IMR-90 (cell line): Measurements from ENCODE around the gene CSNK1D. TPM values are rescaled to one million over a fixed set of nuclear protein-coding genes. Genes with fewer than 3 reads are reported as not detected.

ENCODE experiments used
- ATAC-seq: fragments of 200-7000 bp; cut with Tn5 transposase; 2 replicates; pipeline ENCODE4 v1.9.1; 2020; ENCODE audit warnings: low read depth, mild to moderate bottlenecking, moderate library complexity
- BruUV-seq: library from RNA; stranded (reverse); fragments of 400-500 nt; replicated peaks from 2 replicates; lab custom pipeline; 2021; lab: Mats Ljungman, UMichigan
- CTCF ChIA-PET: fragments of 300-600 bp; formaldehyde crosslinking; extraction: SDS; loops from one replicate; lab custom pipeline; 2021; ENCODE audit warnings: antibody characterized with exemption; lab: Yijun Ruan, JAX
- POLR2A ChIA-PET: fragments of 300-600 bp; sonication (Branson Sonifier 250); formaldehyde crosslinking; loops from one replicate; lab custom pipeline; 2022; ENCODE audit warnings: antibody characterized with exemption; ENCODE audit not compliant: unreplicated experiment; lab: Charles Lee
- DNase-seq: peaks from one replicate; pipeline ENCODE4 v3.0.0; 2013
- H2AFZ ChIP-seq: replicated peaks from 2 replicates; pipeline ENCODE3; 2013; ENCODE audit warnings: low read length, mild to moderate bottlenecking; ENCODE audit not compliant: poor library complexity
- H2AK5ac ChIP-seq: 2 replicates; pipeline ENCODE4 v1.6.1; 2013; ENCODE audit warnings: low read depth, low read length, inconsistent platforms
- H2AK9ac ChIP-seq: replicated peaks from 2 replicates; pipeline ENCODE3; 2013; ENCODE audit warnings: mild to moderate bottlenecking, low read depth, low read length, moderate library complexity; ENCODE audit not compliant: poor library complexity
- H2BK120ac ChIP-seq: 2 replicates; pipeline ENCODE4 v1.6.1; 2013; ENCODE audit warnings: low read depth, low read length, inconsistent platforms
- H2BK15ac ChIP-seq: 3 replicates; pipeline ENCODE4 v1.6.1; 2013; ENCODE audit warnings: low read depth, low read length, inconsistent platforms
- H2BK20ac ChIP-seq: 2 replicates; pipeline ENCODE4 v1.6.1; 2013; ENCODE audit warnings: low read depth, mild to moderate bottlenecking, inconsistent platforms, low read length, moderate library complexity
- H2BK5ac ChIP-seq: 2 replicates; pipeline ENCODE4 v1.6.1; 2013; ENCODE audit warnings: mild to moderate bottlenecking, low read depth, low read length, inconsistent platforms; ENCODE audit not compliant: poor library complexity, severe bottlenecking
- H3K14ac ChIP-seq: replicated peaks from 2 replicates; pipeline ENCODE4 v1.6.1; 2013; ENCODE audit warnings: low read depth, low read length, inconsistent platforms
- H3K18ac ChIP-seq: 2 replicates; pipeline ENCODE4 v1.6.1; 2013; ENCODE audit warnings: low read depth, low read length, control low read depth
- H3K23ac ChIP-seq: 2 replicates; pipeline ENCODE4 v1.6.1; 2013; ENCODE audit warnings: low read depth, low read length, inconsistent platforms
- H3K27ac ChIP-seq: 2 replicates; pipeline ENCODE4 v1.5.1; 2013; ENCODE audit warnings: mild to moderate bottlenecking, control low read depth, low read length; ENCODE audit not compliant: insufficient read depth
- H3K27me3 ChIP-seq: 2 replicates; pipeline ENCODE4 v1.6.1; 2013; ENCODE audit warnings: low read length; ENCODE audit not compliant: control insufficient read depth, insufficient read depth
- H3K36me3 ChIP-seq: 2 replicates; pipeline ENCODE4 v1.6.1; 2013; ENCODE audit warnings: low read length, mixed read lengths; ENCODE audit not compliant: control insufficient read depth, insufficient read depth
- H3K4ac ChIP-seq: 2 replicates; pipeline ENCODE4 v1.6.1; 2013; ENCODE audit warnings: low read depth, low read length, inconsistent platforms
- H3K4me1 ChIP-seq: 2 replicates; pipeline ENCODE4 v1.6.1; 2013; ENCODE audit warnings: low read length, mixed read lengths; ENCODE audit not compliant: control insufficient read depth, insufficient read depth
- H3K4me2 ChIP-seq: 2 replicates; pipeline ENCODE4 v1.6.1; 2013; ENCODE audit warnings: low read depth, mild to moderate bottlenecking, control low read depth, low read length, moderate library complexity
- H3K4me3 ChIP-seq: 2 replicates; pipeline ENCODE4 v1.5.1; 2013; ENCODE audit warnings: low read depth, mild to moderate bottlenecking, control low read depth, low read length, moderate library complexity; ENCODE audit not compliant: insufficient read depth
- H3K56ac ChIP-seq: 2 replicates; pipeline ENCODE4 v1.6.1; 2013; ENCODE audit warnings: low read length, inconsistent platforms; ENCODE audit not compliant: insufficient read depth; ENCODE audit errors: extremely low read depth
- H3K79me1 ChIP-seq, 2 experiments: 2 replicates each; pipeline ENCODE4 v1.6.1; 2013; ENCODE audit warnings: low read length in 2 of 2, inconsistent platforms in 1 of 2, low read depth in 1 of 2
- H3K9ac ChIP-seq: 2 replicates; pipeline ENCODE4 v1.6.1; 2013; ENCODE audit warnings: low read depth, low read length, control low read depth
- H3K9me1 ChIP-seq: 2 replicates; pipeline ENCODE4 v1.6.1; 2013; ENCODE audit warnings: low read length, inconsistent platforms; ENCODE audit not compliant: insufficient read depth
- H3K9me3 ChIP-seq: 2 replicates; pipeline ENCODE4 v1.6.1; 2013; ENCODE audit warnings: low read length; ENCODE audit not compliant: control insufficient read depth, insufficient read depth
- H4K20me1 ChIP-seq: 2 replicates; pipeline ENCODE4 v1.6.1; 2013; ENCODE audit warnings: low read length, inconsistent platforms; ENCODE audit not compliant: insufficient read depth
- H4K5ac ChIP-seq: 2 replicates; pipeline ENCODE4 v1.6.1; 2013; ENCODE audit warnings: mild to moderate bottlenecking, low read depth, low read length, control low read depth
- H4K8ac ChIP-seq, 2 experiments: 2 replicates each; pipeline ENCODE4 v1.6.1; 2013; ENCODE audit warnings: low read depth in 2 of 2, low read length in 2 of 2, control low read depth in 1 of 2, inconsistent platforms in 1 of 2
- H4K91ac ChIP-seq: 2 replicates; pipeline ENCODE4 v1.6.1; 2013; ENCODE audit warnings: low read depth, low read length, inconsistent platforms; ENCODE audit not compliant: insufficient read depth
- BHLHE40 ChIP-seq: fragments of 150-350 bp; IDR thresholded peaks from 2 replicates; pipeline ENCODE4 v1.6.1; 2016; ENCODE audit warnings: mild to moderate bottlenecking, low read depth, low read length
- CEBPB ChIP-seq: IDR thresholded peaks from 2 replicates; pipeline ENCODE4 v1.6.1; 2012; ENCODE audit warnings: low read depth, low read length, improper control_type of control experiment
- CHD1 ChIP-seq: IDR thresholded peaks from 2 replicates; pipeline ENCODE4 v1.6.1; 2012; ENCODE audit warnings: low read depth, low read length, improper control_type of control experiment
- FOS ChIP-seq: fragments of 150-350 bp; IDR thresholded peaks from 2 replicates; pipeline ENCODE4 v1.6.1; 2016; ENCODE audit warnings: low read depth, low read length
- MAFK ChIP-seq: IDR thresholded peaks from 2 replicates; pipeline ENCODE4 v1.6.1; 2012; ENCODE audit warnings: low read depth, low read length, improper control_type of control experiment
- MAZ ChIP-seq: IDR thresholded peaks from 2 replicates; pipeline ENCODE4 v1.6.1; 2012; ENCODE audit warnings: low read depth, mild to moderate bottlenecking, low read length, improper control_type of control experiment, moderate library complexity, borderline replicate concordance
- MXI1 ChIP-seq: IDR thresholded peaks from 2 replicates; pipeline ENCODE4 v1.6.1; 2012; ENCODE audit warnings: low read depth, mild to moderate bottlenecking, low read length, moderate library complexity, borderline replicate concordance
- NFE2L2 ChIP-seq: fragments of 150-350 bp; IDR thresholded peaks from 2 replicates; pipeline ENCODE4 v1.6.1; 2016; ENCODE audit warnings: low read depth, mild to moderate bottlenecking, low read length
- POLR2A ChIP-seq: IDR thresholded peaks from 2 replicates; pipeline ENCODE4 v1.6.1; 2012; ENCODE audit warnings: mild to moderate bottlenecking, low read depth, low read length
- RAD21 ChIP-seq: IDR thresholded peaks from 2 replicates; pipeline ENCODE4 v1.6.1; 2012; ENCODE audit warnings: low read length, improper control_type of control experiment
- RCOR1 ChIP-seq: IDR thresholded peaks from 2 replicates; pipeline ENCODE4 v1.6.1; 2012; ENCODE audit warnings: mild to moderate bottlenecking, low read length, improper control_type of control experiment; ENCODE audit not compliant: insufficient replicate concordance
- SMC3 ChIP-seq: fragments of 150-350 bp; IDR thresholded peaks from 2 replicates; pipeline ENCODE4 v1.6.1; 2016; ENCODE audit warnings: low read depth, mild to moderate bottlenecking, antibody characterized with exemption, low read length, moderate library complexity
- WGBS, 2 experiments: methylation state at CpG; one replicate each; pipeline versions ENCODE4 v1.1.5 to v1.1.7; 2013; ENCODE audit warnings: missing lambda C conversion rate in 2 of 2; ENCODE audit not compliant: insufficient read length in 1 of 2; ENCODE audit errors: extremely low coverage in 2 of 2; 5-methylcytosine and 5-hydroxymethylcytosine counted together
- dilution Hi-C: fragments of 300-500 bp; cut with HindIII; formaldehyde crosslinking; loops from one replicate; pipeline ENCODE4 v1.14.3; 2018; ENCODE audit warnings: low sequenced_read_pairs; ENCODE audit not compliant: unreplicated experiment
- in situ Hi-C: fragments of 300-500 bp; cut with MboI; formaldehyde crosslinking; loops from 3 replicates; pipeline ENCODE4 v1.14.3; 2019; ENCODE audit warnings: low sequenced_read_pairs, inconsistent platforms, mixed read lengths
- intact Hi-C: fragments of 100-400 bp; cut with micrococcal nuclease; formaldehyde crosslinking; loops from 2 replicates; pipeline ENCODE4 v1.10.0; 2022
- polyA plus RNA-seq, 3 experiments: library from polyadenylated mRNA; depleted of rRNA; stranded (reverse); fragments of >200 nt; gene quantifications; 2 replicates each; pipeline ENCODE4 v1.2.3, GENCODE V29; 2012; ENCODE audit warnings: low replicate concordance in 1 of 3
- total RNA-seq: library from RNA; depleted of rRNA; stranded (reverse); fragments of >200 nt; gene quantifications from 2 replicates; pipeline ENCODE4 v1.2.3, GENCODE V29; 2012
- TF ChIP-seq, protein P1 (sequence below): fragments of 150-350 bp; IDR thresholded peaks from 2 replicates; pipeline ENCODE4 v1.6.1; 2017; ENCODE audit warnings: mild to moderate bottlenecking, antibody characterized with exemption, low read length, low read depth
- TF ChIP-seq, protein P2 (sequence below): conservative IDR thresholded peaks from 2 replicates; pipeline ENCODE4 v1.5.1; 2012; ENCODE audit warnings: mild to moderate bottlenecking, low read depth, low read length, improper control_type of control experiment

CSNK1D gene
- total and polyA plus RNA-seq, 2 of the 4 experiments (the other 2 are of a cell fraction): 47.1 to 186 TPM

GRCh38 chr17:82287868-82288801, 14.6 kb upstream of the CSNK1D start:
- TF ChIP-seq, protein P1, sequence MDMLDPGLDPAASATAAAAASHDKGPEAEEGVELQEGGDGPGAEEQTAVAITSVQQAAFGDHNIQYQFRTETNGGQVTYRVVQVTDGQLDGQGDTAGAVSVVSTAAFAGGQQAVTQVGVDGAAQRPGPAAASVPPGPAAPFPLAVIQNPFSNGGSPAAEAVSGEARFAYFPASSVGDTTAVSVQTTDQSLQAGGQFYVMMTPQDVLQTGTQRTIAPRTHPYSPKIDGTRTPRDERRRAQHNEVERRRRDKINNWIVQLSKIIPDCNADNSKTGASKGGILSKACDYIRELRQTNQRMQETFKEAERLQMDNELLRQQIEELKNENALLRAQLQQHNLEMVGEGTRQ: peak; percentile 98
- no peak for TF ChIP-seq MAFK
- no peak for TF ChIP-seq RCOR1
- TF ChIP-seq MXI1: no peak
- no peak; the same call in 1 of the 2 replicates for TF ChIP-seq RAD21
- TF ChIP-seq POLR2A: no peak
- TF ChIP-seq FOS: peak; percentile 67
- TF ChIP-seq CEBPB: no peak
- TF ChIP-seq BHLHE40: peak; percentile 69; the same call in 1 of the 2 replicates
- TF ChIP-seq NFE2L2: no peak
- TF ChIP-seq CHD1: 0 out of 2 replicates have a peak, but pooled peaks have one; percentile 60
- TF ChIP-seq MAZ: peak; percentile 63; the same call in 1 of the 2 replicates
- TF ChIP-seq, protein P2, sequence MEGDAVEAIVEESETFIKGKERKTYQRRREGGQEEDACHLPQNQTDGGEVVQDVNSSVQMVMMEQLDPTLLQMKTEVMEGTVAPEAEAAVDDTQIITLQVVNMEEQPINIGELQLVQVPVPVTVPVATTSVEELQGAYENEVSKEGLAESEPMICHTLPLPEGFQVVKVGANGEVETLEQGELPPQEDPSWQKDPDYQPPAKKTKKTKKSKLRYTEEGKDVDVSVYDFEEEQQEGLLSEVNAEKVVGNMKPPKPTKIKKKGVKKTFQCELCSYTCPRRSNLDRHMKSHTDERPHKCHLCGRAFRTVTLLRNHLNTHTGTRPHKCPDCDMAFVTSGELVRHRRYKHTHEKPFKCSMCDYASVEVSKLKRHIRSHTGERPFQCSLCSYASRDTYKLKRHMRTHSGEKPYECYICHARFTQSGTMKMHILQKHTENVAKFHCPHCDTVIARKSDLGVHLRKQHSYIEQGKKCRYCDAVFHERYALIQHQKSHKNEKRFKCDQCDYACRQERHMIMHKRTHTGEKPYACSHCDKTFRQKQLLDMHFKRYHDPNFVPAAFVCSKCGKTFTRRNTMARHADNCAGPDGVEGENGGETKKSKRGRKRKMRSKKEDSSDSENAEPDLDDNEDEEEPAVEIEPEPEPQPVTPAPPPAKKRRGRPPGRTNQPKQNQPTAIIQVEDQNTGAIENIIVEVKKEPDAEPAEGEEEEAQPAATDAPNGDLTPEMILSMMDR: no peak
- TF ChIP-seq SMC3: no peak
- H2AK5ac ChIP-seq: peak overlapping the region; percentile 99
- H4K20me1 ChIP-seq: peaks cover 10% of the 10 kb centered on the region; the same call in 1 of the 2 replicates
- H2BK5ac ChIP-seq: peak overlapping the region; percentile 95
- H2BK15ac ChIP-seq: peak overlapping the region; percentile 74
- H2BK120ac ChIP-seq: peak overlapping the region; percentile 89
- H4K91ac ChIP-seq: peak overlapping the region; percentile 79
- no peaks in the 10 kb centered on the region for H3K36me3 ChIP-seq
- peak overlapping the region; percentile 29 for H3K23ac ChIP-seq
- peaks cover 21% of the 10 kb centered on the region for H3K9me1 ChIP-seq
- peak overlapping the region; percentile 9 to 81; a peak in 3 of 4 replicates for H4K8ac ChIP-seq
- in situ Hi-C loops: no loop called here
- dilution Hi-C loops: no loop called here
- DNase-seq (peak; percentile 74), ATAC-seq (peak; percentile 27)
- peaks cover 23% of the 10 kb centered on the region for H3K4me1 ChIP-seq
- H3K9me3 ChIP-seq: no peaks in the 10 kb centered on the region
- peak overlapping the region; percentile 71 for H3K18ac ChIP-seq
- peak overlapping the region; percentile 52 for H4K5ac ChIP-seq
- 60% methylated on average over 7 of the region's 19 CpGs; no CpG with 5 or more reads in 1 of the 2 experiments for WGBS, 2 experiments
- peak overlapping the region; percentile 94 for H2BK20ac ChIP-seq
- H2AFZ ChIP-seq: peak overlapping the region; percentile 79
- H3K9ac ChIP-seq: peak overlapping the region; percentile 27; the same call in 1 of the 2 replicates
- peak overlapping the region; percentile 79 for H2AK9ac ChIP-seq
- no peaks in the 10 kb centered on the region for H3K27me3 ChIP-seq
- ChIA-PET POLR2A (no interaction called here), CTCF (no interaction called here)
- BruUV-seq: no TSS peak
- intact Hi-C loops: no loop called here
- H3K79me1 ChIP-seq: peaks cover 0 to 27% of the 10 kb centered on the region in 2 experiments; a peak in 2 of 4 replicates
- H3K4me2 ChIP-seq: peak overlapping the region; percentile 13
- H3K4me3 ChIP-seq: no peak overlapping the region
- peak overlapping the region; percentile 98 for H3K14ac ChIP-seq
- H3K4ac ChIP-seq: peak overlapping the region; percentile 94
- H3K27ac ChIP-seq: peak overlapping the region; percentile 86
- H3K56ac ChIP-seq: peak overlapping the region; percentile 49; the same call in 1 of the 2 replicates
